ENCODE results near the gene GOLGA6D. TPM values are rescaled to one million over a fixed set of nuclear protein-coding genes. Genes with fewer than 3 reads are reported as not detected.
"Not testable (repeated sequence)": the region's sequence is repeated elsewhere in the genome, so short reads cannot be mapped to it uniquely, and the experiment has no call there.

The GOLGA6D gene
- total RNA-seq, 2 donors from 2014 or later = not detected

DNA sequence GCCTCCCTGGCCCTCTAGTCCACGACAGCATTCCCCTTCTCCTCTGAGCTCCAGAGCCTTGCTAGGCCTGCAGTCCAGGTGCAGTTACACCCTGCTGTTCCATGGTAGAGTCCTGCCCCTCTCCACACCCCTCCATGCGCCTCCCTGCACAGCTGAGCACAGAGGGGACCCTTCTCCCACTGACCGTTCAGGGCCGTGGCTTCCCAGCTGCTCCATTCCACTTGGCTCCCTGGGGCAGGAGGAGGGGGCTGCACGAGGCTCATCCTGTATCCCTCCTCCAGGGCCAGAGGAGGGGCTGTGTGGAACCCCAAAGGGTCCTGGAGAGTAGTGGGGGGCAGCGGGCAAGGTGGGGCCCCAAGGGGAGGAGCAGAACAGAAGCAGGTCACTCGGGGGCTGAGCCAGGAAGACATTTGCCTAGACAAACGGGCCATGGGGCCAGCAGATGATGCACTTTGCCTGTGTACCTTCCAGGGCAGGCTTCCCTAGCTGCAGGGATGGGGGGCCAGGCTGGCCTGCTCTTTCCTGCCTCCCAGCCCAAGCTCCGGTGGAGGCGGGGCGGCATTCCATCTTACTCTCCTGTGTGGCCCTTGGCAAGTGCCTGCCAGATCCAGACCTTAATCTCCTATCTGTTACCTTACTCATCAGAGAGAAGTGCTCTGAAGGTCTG is 45.2 kb upstream of the GOLGA6D start:
- Histone ChIP-seq H3K27me3 (replicated peaks; ENCODE audit: insufficient read depth) (peaks cover 4% of the 10 kb centered on the region), H3K4me3 (no peak overlapping the region), H3K27ac (no peak overlapping the region), H3K4me1 (replicated peaks) (no peaks in the 10 kb centered on the region), H3K36me3 (no peaks in the 10 kb centered on the region), H3K9me3 (no peaks in the 10 kb centered on the region)
- WGBS = 67% methylated on average over 11 of the region's 11 CpGs
- intact Hi-C loops (cut with DNase I) = no loop called here
- DNase-seq (ENCODE audit: low spot score) = no peak
- no peak for TF ChIP-seq POLR2A (IDR thresholded peaks at IDR 0.05)
- no peak for TF ChIP-seq POLR2AphosphoS5 (IDR thresholded peaks at IDR 0.05)
- TF ChIP-seq CTCF (IDR thresholded peaks at IDR 0.05) = no peak

DNA sequence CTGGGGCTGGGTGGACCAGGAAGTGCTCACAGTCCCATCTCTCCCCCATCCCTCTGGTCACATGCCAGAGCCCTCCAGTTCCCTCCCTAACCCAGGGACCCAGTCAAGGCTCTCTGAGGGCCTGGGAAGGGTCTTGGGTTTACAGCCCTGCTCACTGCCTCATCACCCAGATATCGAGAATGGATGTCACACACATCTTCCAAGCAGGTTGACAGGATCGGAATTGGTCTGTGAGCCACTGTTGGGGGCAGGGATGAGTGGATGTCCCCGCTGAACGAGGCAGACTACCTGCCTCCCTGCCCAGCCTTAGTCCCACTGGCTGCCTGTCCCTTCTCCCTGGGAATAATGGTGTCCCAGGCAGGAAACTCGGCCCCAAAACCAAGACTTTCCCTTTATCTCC is 44.5 kb upstream of the GOLGA6D start:
- no peaks in the 10 kb centered on the region for H3K4me1 ChIP-seq (replicated peaks)
- no peaks in the 10 kb centered on the region for H3K9me3 ChIP-seq
- intact Hi-C loops (cut with DNase I) = no loop called here
- TF ChIP-seq POLR2AphosphoS5 (IDR thresholded peaks at IDR 0.05) (no peak), CTCF (IDR thresholded peaks at IDR 0.05) (no peak), POLR2A (IDR thresholded peaks at IDR 0.05) (no peak)
- no peaks in the 10 kb centered on the region for H3K36me3 ChIP-seq
- H3K27me3 ChIP-seq (replicated peaks; ENCODE audit: insufficient read depth) = peaks cover 4% of the 10 kb centered on the region
- DNase-seq (ENCODE audit: low spot score) = no peak
- 85% methylated on average over 5 of the region's 5 CpGs for WGBS
- H3K27ac ChIP-seq = no peak overlapping the region
- no peak overlapping the region for H3K4me3 ChIP-seq

GRCh38 chr15:75245741-75246140 is 36.9 kb upstream of the GOLGA6D start:
- intact Hi-C loops (cut with DNase I); H3K9me3 ChIP-seq; H3K4me1 ChIP-seq (replicated peaks); H3K27ac ChIP-seq; H3K36me3 ChIP-seq; H3K4me3 ChIP-seq; DNase-seq (ENCODE audit: low spot score); H3K27me3 ChIP-seq (replicated peaks; ENCODE audit: insufficient read depth): not testable (repeated sequence)
- 100% methylated on average over 1 of the region's 1 CpG for WGBS

- intact Hi-C loops (cut with DNase I); DNase-seq (ENCODE audit: low spot score): not testable (repeated sequence)
Observed at GRCh38 chr15:75248991-75249390, 33.6 kb upstream of the GOLGA6D start.

GRCh38 chr15:75249726-75250125 is 32.9 kb upstream of the GOLGA6D start:
- WGBS = 64% methylated on average over 4 of the region's 4 CpGs
- TF ChIP-seq POLR2AphosphoS5 (IDR thresholded peaks at IDR 0.05) (no peak), CTCF (IDR thresholded peaks at IDR 0.05) (no peak), POLR2A (IDR thresholded peaks at IDR 0.05) (no peak)
- intact Hi-C loops (cut with DNase I) = no loop called here
- no peak for DNase-seq (ENCODE audit: low spot score)
- no peaks in the 10 kb centered on the region for H3K27me3 ChIP-seq (replicated peaks; ENCODE audit: insufficient read depth)
- H3K4me1 ChIP-seq (replicated peaks) = no peaks in the 10 kb centered on the region
- no peaks in the 10 kb centered on the region for H3K9me3 ChIP-seq
- no peak overlapping the region for H3K4me3 ChIP-seq
- no peaks in the 10 kb centered on the region for H3K36me3 ChIP-seq
- H3K27ac ChIP-seq = no peak overlapping the region

More at GRCh38 chr15:75248991-75249390, 33.6 kb upstream of the GOLGA6D start:
- not testable (repeated sequence) for H3K36me3 ChIP-seq; H3K4me1 ChIP-seq (replicated peaks); H3K27ac ChIP-seq; H3K9me3 ChIP-seq; H3K4me3 ChIP-seq; H3K27me3 ChIP-seq (replicated peaks; ENCODE audit: insufficient read depth)
- 55% methylated on average over 6 of the region's 6 CpGs for WGBS

- H3K27ac ChIP-seq; H3K27me3 ChIP-seq (replicated peaks; ENCODE audit: insufficient read depth); H3K36me3 ChIP-seq; DNase-seq (ENCODE audit: low spot score); intact Hi-C loops (cut with DNase I); H3K4me3 ChIP-seq; H3K9me3 ChIP-seq; H3K4me1 ChIP-seq (replicated peaks): not testable (repeated sequence)
- 66% methylated on average over 4 of the region's 4 CpGs for WGBS
Observed at GRCh38 chr15:75251343-75251742, 31.3 kb upstream of the GOLGA6D start.

GRCh38 chr15:75252285-75252684 is 30.4 kb upstream of the GOLGA6D start:
- H3K9me3 ChIP-seq; H3K27me3 ChIP-seq (replicated peaks; ENCODE audit: insufficient read depth); H3K36me3 ChIP-seq; DNase-seq (ENCODE audit: low spot score); intact Hi-C loops (cut with DNase I); H3K4me3 ChIP-seq; H3K27ac ChIP-seq; H3K4me1 ChIP-seq (replicated peaks): not testable (repeated sequence)
- WGBS = 73% methylated on average over 4 of the region's 4 CpGs

- DNase-seq (ENCODE audit: low spot score); H3K27me3 ChIP-seq (replicated peaks; ENCODE audit: insufficient read depth); H3K36me3 ChIP-seq; H3K27ac ChIP-seq; H3K4me1 ChIP-seq (replicated peaks); intact Hi-C loops (cut with DNase I); H3K4me3 ChIP-seq; H3K9me3 ChIP-seq: not testable (repeated sequence)
- no CpG with 5 or more reads among the region's 2 CpGs for WGBS
Observed at GRCh38 chr15:75258034-75258433, 24.6 kb upstream of the GOLGA6D start, which contains the start of gene GOLGA6C. Gene GOLGA6C (plus strand): TSS chr15:75258334. CDS start chr15:75258599, 265 bp downstream.

- DNase-seq (ENCODE audit: low spot score); intact Hi-C loops (cut with DNase I); H3K4me1 ChIP-seq (replicated peaks); H3K4me3 ChIP-seq; H3K27me3 ChIP-seq (replicated peaks; ENCODE audit: insufficient read depth); H3K36me3 ChIP-seq; H3K9me3 ChIP-seq; H3K27ac ChIP-seq: not testable (repeated sequence)
- WGBS = 76% methylated on average over 11 of the region's 16 CpGs
Observed at GRCh38 chr15:75258620-75259343, 23.9 kb upstream of the GOLGA6D start.

Measured in prostate gland (tissue), 2 donors.